Neural progenitor cell (in vitro differentiated cells): Measurements from ENCODE around the gene ACOT7. TPM values are rescaled to one million over a fixed set of nuclear protein-coding genes. Genes with fewer than 3 reads are reported as not detected.
"Not testable (repeated sequence)": the region's sequence is repeated elsewhere in the genome, so short reads cannot be mapped to it uniquely, and the experiment has no call there.

ENCODE experiments used
- DNase-seq: peaks from one replicate; pipeline ENCODE4 v3.0.0-alpha.2; 2016; ENCODE audit warnings: low spot score
- H2AFZ ChIP-seq: fragments of 200-600 bp; sonication (generic); replicated peaks from 2 replicates; pipeline ENCODE4 v1.6.1; 2016; ENCODE audit warnings: antibody characterized with exemption
- H3F3A ChIP-seq: fragments of 200-600 bp; sonication (generic); 2 replicates; pipeline ENCODE4 v1.6.1; 2016; ENCODE audit warnings: antibody characterized with exemption, low read depth
- H3K27ac ChIP-seq: fragments of 200-600 bp; sonication (generic); 2 replicates; pipeline ENCODE4 v1.5.1; 2016; ENCODE audit warnings: mild to moderate bottlenecking
- H3K27me3 ChIP-seq: fragments of 200-600 bp; sonication (generic); 2 replicates; pipeline ENCODE4 v1.6.1; 2016; ENCODE audit warnings: mild to moderate bottlenecking, moderate library complexity
- H3K36me3 ChIP-seq: fragments of 200-600 bp; sonication (generic); 2 replicates; pipeline ENCODE4 v1.5.1; 2016
- H3K4me1 ChIP-seq: fragments of 200-600 bp; sonication (generic); 2 replicates; pipeline ENCODE4 v1.6.1; 2016; ENCODE audit warnings: mixed run types
- H3K4me2 ChIP-seq: fragments of 200-600 bp; sonication (generic); 2 replicates; pipeline ENCODE4 v1.6.1; 2016
- H3K4me3 ChIP-seq: fragments of 200-600 bp; sonication (generic); 2 replicates; pipeline ENCODE4 v1.5.1; 2016
- H3K79me2 ChIP-seq: fragments of 200-600 bp; sonication (generic); 2 replicates; pipeline ENCODE4 v1.6.1; 2016; ENCODE audit warnings: low read depth
- H3K9ac ChIP-seq: fragments of 200-600 bp; sonication (generic); 2 replicates; pipeline ENCODE4 v1.6.1; 2016
- H3K9me3 ChIP-seq: fragments of 200-600 bp; sonication (generic); 2 replicates; pipeline ENCODE4 v1.5.1; 2016; ENCODE audit warnings: low read depth
- H4K20me1 ChIP-seq: fragments of 200-600 bp; sonication (generic); 2 replicates; pipeline ENCODE4 v1.6.1; 2016; ENCODE audit warnings: low read depth
- H3K27ac Mint-ChIP-seq: 3 replicates; pipeline ENCODE4 v1.8.0; 2021; ENCODE audit warnings: mixed read lengths
- H3K27me3 Mint-ChIP-seq: 2 replicates; pipeline ENCODE4 v1.8.0; 2022; ENCODE audit warnings: low read depth, mild to moderate bottlenecking, inconsistent platforms, moderate library complexity, mixed read lengths; ENCODE audit not compliant: insufficient read depth
- H3K36me3 Mint-ChIP-seq: 3 replicates; pipeline ENCODE4 v1.8.0; 2021; ENCODE audit warnings: mixed read lengths
- H3K4me1 Mint-ChIP-seq: 3 replicates; pipeline ENCODE4 v1.8.0; 2021; ENCODE audit warnings: mixed read lengths
- H3K4me3 Mint-ChIP-seq: 3 replicates; pipeline ENCODE4 v1.8.0; 2021; ENCODE audit warnings: mild to moderate bottlenecking, moderate library complexity, mixed read lengths
- H3K9me3 Mint-ChIP-seq: 3 replicates; pipeline ENCODE4 v1.8.0; 2020; ENCODE audit warnings: mixed read lengths
- CTCF ChIP-seq: fragments of 200-600 bp; sonication (generic); IDR thresholded peaks from 2 replicates; pipeline ENCODE4 v1.5.1; 2017; ENCODE audit warnings: antibody characterized with exemption, mild to moderate bottlenecking
- EZH2 ChIP-seq: fragments of 200-600 bp; sonication (generic); IDR thresholded peaks from 2 replicates; pipeline ENCODE4 v1.6.1; 2017; ENCODE audit warnings: antibody characterized with exemption, mild to moderate bottlenecking, moderate library complexity
- EZH2phosphoT487 ChIP-seq: fragments of 200-600 bp; sonication (generic); IDR thresholded peaks from 2 replicates; pipeline ENCODE4 v1.6.1; 2017; ENCODE audit warnings: antibody characterized with exemption
- total RNA-seq: library from RNA; depleted of rRNA; stranded (reverse); fragments of >200 nt; gene quantifications from 2 replicates; pipeline ENCODE4 v1.2.3, GENCODE V29; 2015; ENCODE audit warnings: low replicate concordance

Gene ACOT7
- total RNA-seq, 1 donor from 2014 or later, result 19.6 TPM

- no peak for TF ChIP-seq CTCF
- TF ChIP-seq EZH2, result no peak
- no peak for TF ChIP-seq EZH2phosphoT487
- Mint-ChIP-seq H3K36me3 (peaks cover 34% of the 10 kb centered on the region), H3K4me1 (peaks cover 8% of the 10 kb centered on the region), H3K27ac (no peak overlapping the region), H3K9me3 (peaks cover 18% of the 10 kb centered on the region), H3K27me3 (peaks cover 3% of the 10 kb centered on the region), H3K4me3 (no peak overlapping the region)
- Histone ChIP-seq H3K4me1 (no peaks in the 10 kb centered on the region), H3K9ac (no peak overlapping the region), H4K20me1 (no peaks in the 10 kb centered on the region), H3K79me2 (no peaks in the 10 kb centered on the region), H3K4me2 (no peak overlapping the region), H3K4me3 (no peak overlapping the region), H3K27ac (no peak overlapping the region), H3K36me3 (no peaks in the 10 kb centered on the region), H3F3A (no peaks in the 10 kb centered on the region), H3K9me3 (no peaks in the 10 kb centered on the region), H3K27me3 (no peaks in the 10 kb centered on the region), H2AFZ (no peak overlapping the region)
- no peak for DNase-seq
Observed at GRCh38 chr1:6309564-6309963, 84.0 kb downstream of the ACOT7 start.

- no peak overlapping the region for H3K4me2 ChIP-seq
- Mint-ChIP-seq H3K9me3 (peaks cover 18% of the 10 kb centered on the region), H3K4me1 (peaks cover 14% of the 10 kb centered on the region), H3K36me3 (peaks cover 33% of the 10 kb centered on the region), H3K27me3 (peaks cover 2% of the 10 kb centered on the region), H3K4me3 (no peak overlapping the region), H3K27ac (no peak overlapping the region)
- DNase-seq, result no peak
- no peaks in the 10 kb centered on the region for H3K27me3 ChIP-seq
- no peaks in the 10 kb centered on the region for H3K9me3 ChIP-seq
- H3K9ac ChIP-seq, result no peak overlapping the region
- H3K79me2 ChIP-seq, result no peaks in the 10 kb centered on the region
- peaks cover 4% of the 10 kb centered on the region for H4K20me1 ChIP-seq
- H3K36me3 ChIP-seq, result no peaks in the 10 kb centered on the region
- H3K4me3 ChIP-seq, result no peak overlapping the region
- TF ChIP-seq EZH2, result no peak
- TF ChIP-seq EZH2phosphoT487, result no peak
- TF ChIP-seq CTCF, result no peak
- no peak overlapping the region for H3K27ac ChIP-seq
- H3F3A ChIP-seq, result no peaks in the 10 kb centered on the region
- H2AFZ ChIP-seq, result no peak overlapping the region
- H3K4me1 ChIP-seq, result no peaks in the 10 kb centered on the region
Observed at GRCh38 chr1:6308449-6308848, 85.1 kb downstream of the ACOT7 start.

GRCh38 chr1:6307682-6308081, 85.9 kb downstream of the ACOT7 start:
- not testable (repeated sequence) for H3K36me3 ChIP-seq, H2AFZ ChIP-seq, H3F3A ChIP-seq, H3K4me3 Mint-ChIP-seq, H3K27ac ChIP-seq, DNase-seq, H3K27me3 ChIP-seq, H3K9ac ChIP-seq, H3K27ac Mint-ChIP-seq, H4K20me1 ChIP-seq, H3K4me2 ChIP-seq, H3K79me2 ChIP-seq, H3K27me3 Mint-ChIP-seq, H3K4me1 ChIP-seq, H3K4me3 ChIP-seq, H3K9me3 ChIP-seq
- Mint-ChIP-seq H3K9me3 (peaks cover 18% of the 10 kb centered on the region), H3K36me3 (peaks cover 37% of the 10 kb centered on the region), H3K4me1 (peaks cover 18% of the 10 kb centered on the region)

- peak overlapping the region; percentile 50 for H3K27ac Mint-ChIP-seq
Observed at GRCh38 chr1:6307099-6307498, 86.5 kb downstream of the ACOT7 start.

More at GRCh38 chr1:6307099-6307498, 86.5 kb downstream of the ACOT7 start:
- Histone ChIP-seq H3K36me3 (no peaks in the 10 kb centered on the region), H3K27me3 (no peaks in the 10 kb centered on the region), H4K20me1 (peaks cover 5% of the 10 kb centered on the region), H2AFZ (no peak overlapping the region), H3F3A (no peaks in the 10 kb centered on the region), H3K79me2 (no peaks in the 10 kb centered on the region), H3K9me3 (no peaks in the 10 kb centered on the region), H3K27ac (no peak overlapping the region), H3K4me2 (no peak overlapping the region), H3K4me3 (no peak overlapping the region), H3K4me1 (no peaks in the 10 kb centered on the region), H3K9ac (no peak overlapping the region)
- no peak for DNase-seq
- TF ChIP-seq EZH2phosphoT487, result no peak
- no peak for TF ChIP-seq EZH2
- TF ChIP-seq CTCF, result no peak
- peaks cover 21% of the 10 kb centered on the region for H3K4me1 Mint-ChIP-seq
- H3K9me3 Mint-ChIP-seq, result peaks cover 18% of the 10 kb centered on the region
- peaks cover 8% of the 10 kb centered on the region for H3K27me3 Mint-ChIP-seq
- H3K4me3 Mint-ChIP-seq, result peak overlapping the region; percentile 65
- H3K36me3 Mint-ChIP-seq, result peaks cover 41% of the 10 kb centered on the region
